ENCODE measurements around the gene UBALD1. TPM values are rescaled to one million over a fixed set of nuclear protein-coding genes. Genes with fewer than 3 reads are reported as not detected.

UBALD1 gene
- total RNA-seq, 1 experiment from 2014 or later, result 45.9 TPM

DNA sequence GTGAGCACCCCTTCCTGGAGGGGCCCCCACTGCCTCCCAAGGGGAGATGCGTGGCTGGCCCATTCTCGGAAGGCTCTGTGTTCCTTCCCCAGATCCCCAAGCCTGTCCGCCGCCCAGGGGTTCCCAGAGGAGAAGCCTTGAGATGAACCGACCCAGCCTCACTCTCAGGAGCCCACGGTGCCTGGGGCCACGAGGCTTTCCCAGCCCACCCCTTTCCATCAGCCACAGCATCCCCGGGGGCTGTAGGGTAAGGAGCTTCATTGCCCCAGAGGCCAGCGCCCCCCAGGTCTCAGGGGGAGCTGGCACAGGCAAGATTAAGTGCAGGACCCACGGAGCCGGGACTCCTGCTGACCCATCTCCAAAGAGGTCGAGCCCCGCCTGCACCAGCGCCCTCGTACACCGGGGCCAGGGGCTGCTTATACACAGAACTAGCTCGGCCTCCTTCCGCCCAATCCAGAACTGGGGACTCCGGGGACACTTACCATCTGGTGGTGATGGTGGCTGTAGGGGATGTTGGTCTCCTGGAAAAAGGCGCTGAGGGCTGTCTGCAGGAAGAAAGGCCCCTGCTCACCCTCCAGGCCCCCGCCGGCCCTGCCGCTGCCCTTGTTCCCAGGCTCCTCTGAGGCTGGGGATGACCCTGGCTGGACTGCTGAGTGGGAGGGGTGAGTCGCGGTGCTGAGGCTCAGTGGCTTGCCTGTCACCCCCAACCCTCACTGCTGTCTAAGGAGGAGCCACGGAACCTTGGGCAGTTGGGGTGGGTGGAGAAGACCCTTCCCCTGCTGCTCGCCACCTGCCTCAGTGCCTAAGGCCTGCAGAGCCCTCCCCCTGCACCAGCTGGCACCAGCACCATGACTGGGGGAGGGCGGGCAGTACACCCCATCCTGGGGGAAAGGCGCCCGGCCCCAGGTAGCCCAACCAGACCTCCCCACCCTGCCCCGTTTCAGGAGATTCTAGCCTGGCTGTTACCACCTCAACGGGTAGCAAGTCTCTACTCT is 4.4 kb downstream of the UBALD1 start:
- no peak overlapping the region for H3K9ac ChIP-seq (ENCODE audit: low read length)
- peaks cover 0 to 12% of the 10 kb centered on the region in 2 experiments; a peak in 3 of 4 replicates for H3K36me3 ChIP-seq (ENCODE audit: control insufficient read depth in 1 of 2, insufficient read depth in 2 of 2, low read length in 2 of 2)
- H3K79me2 ChIP-seq (ENCODE audit: insufficient read depth, low read length), result peaks cover 39% of the 10 kb centered on the region
- no peak overlapping the region for H3K4me2 ChIP-seq (ENCODE audit: low read length)
- no peaks in the 10 kb centered on the region for H3K9me2 ChIP-seq (ENCODE audit: insufficient read depth)
- no peak overlapping the region for H3K27ac ChIP-seq (ENCODE audit: low read depth, low read length)
- TF ChIP-seq RAD21 (IDR thresholded peaks at IDR 0.05; ENCODE audit: low read depth), result no peak
- TF ChIP-seq EZH2phosphoT487 (IDR thresholded peaks at IDR 0.05; ENCODE audit: borderline replicate concordance), result no peak
- TF ChIP-seq JUND (IDR thresholded peaks at IDR 0.05), result no peak
- TF ChIP-seq ELF1 (IDR thresholded peaks at IDR 0.05; ENCODE audit: borderline replicate concordance, low read depth), result no peak
- no peak for TF ChIP-seq CTCF (IDR thresholded peaks at IDR 0.05 in 2 of 3, conservative IDR thresholded peaks at IDR 0.05 in 1 of 3; ENCODE audit: borderline replicate concordance in 1 of 3, insufficient read depth in 1 of 3, low read depth in 2 of 3, low read length in 2 of 3)
- TF ChIP-seq, protein P1, sequence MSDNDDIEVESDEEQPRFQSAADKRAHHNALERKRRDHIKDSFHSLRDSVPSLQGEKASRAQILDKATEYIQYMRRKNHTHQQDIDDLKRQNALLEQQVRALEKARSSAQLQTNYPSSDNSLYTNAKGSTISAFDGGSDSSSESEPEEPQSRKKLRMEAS (IDR thresholded peaks at IDR 0.05), result no peak
- no peak for TF ChIP-seq SRF (IDR thresholded peaks at IDR 0.05; ENCODE audit: low read depth)
- no peak for TF ChIP-seq CEBPB (IDR thresholded peaks at IDR 0.05; ENCODE audit: low read depth)
- TF ChIP-seq ZNF274 (IDR thresholded peaks at IDR 0.05; ENCODE audit: low read depth, low read length), result no peak
- TF ChIP-seq CBX3 (IDR thresholded peaks at IDR 0.05; ENCODE audit: low read depth), result no peak
- TF ChIP-seq ZFX (IDR thresholded peaks at IDR 0.05), result no peak
- TF ChIP-seq POLR2AphosphoS5 (IDR thresholded peaks at IDR 0.05; ENCODE audit: low read depth, low read length), result no peak
- TF ChIP-seq, protein P2, sequence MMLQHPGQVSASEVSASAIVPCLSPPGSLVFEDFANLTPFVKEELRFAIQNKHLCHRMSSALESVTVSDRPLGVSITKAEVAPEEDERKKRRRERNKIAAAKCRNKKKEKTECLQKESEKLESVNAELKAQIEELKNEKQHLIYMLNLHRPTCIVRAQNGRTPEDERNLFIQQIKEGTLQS (IDR thresholded peaks at IDR 0.05), result no peak
- no peak for TF ChIP-seq FOSL1 (IDR thresholded peaks at IDR 0.05; ENCODE audit: low read depth)
- TF ChIP-seq SIN3A (IDR thresholded peaks at IDR 0.05; ENCODE audit: low read depth), result no peak
- TF ChIP-seq EZH2 (IDR thresholded peaks at IDR 0.05), result no peak
- no peak for TF ChIP-seq YY1 (IDR thresholded peaks at IDR 0.05; ENCODE audit: extremely low read depth, insufficient replicate concordance, low read depth, low read length)
- ChIA-PET CTCF (no interaction called here), POLR2A (no interaction called here), RAD21 (ENCODE audit: low non-redundant PET in 1 of 2, low total read pairs in 2 of 2, uncharacterized antibody in 2 of 2, unreplicated experiment in 2 of 2) (no interaction called here)
- no peak overlapping the region for H3K4me3 ChIP-seq (replicated peaks in 1 of 2; ENCODE audit: low read depth in 1 of 2, low read length in 2 of 2)
- no peaks in the 10 kb centered on the region for H3K27me3 ChIP-seq (ENCODE audit: insufficient read depth, low read length)
- no peaks in the 10 kb centered on the region for H4K20me1 ChIP-seq (ENCODE audit: insufficient read depth)
- no TSS peak for BruUV-seq (replicated peaks)
- peaks cover 14 to 19% of the 10 kb centered on the region in 2 experiments for H3K4me1 ChIP-seq (ENCODE audit: control insufficient read depth in 1 of 2, insufficient read depth in 2 of 2, low read length in 2 of 2)
- ATAC-seq (no peak), DNase-seq (ENCODE audit: low read depth, low spot score) (no peak)
- intact Hi-C loops (cut with micrococcal nuclease), result loop anchor here (10.0 kb wide), 1 partner anchor 186 kb away; the partner anchor contains the start of gene DNAJA3
- H3K9me3 ChIP-seq (ENCODE audit: control insufficient read depth in 1 of 2, insufficient read depth in 1 of 2, low read depth in 1 of 2, low read length in 2 of 2), result no peaks in the 10 kb centered on the region
- H2AFZ ChIP-seq (ENCODE audit: low read depth, low read length, poor library complexity, severe bottlenecking), result no peak overlapping the region

Data from HCT116 (cell line).